GM12878 (cell line): ENCODE results near the gene C10orf71. TPM values are rescaled to one million over a fixed set of nuclear protein-coding genes. Genes with fewer than 3 reads are reported as not detected.

Experiments
- ATAC-seq: fragments of 200-7000 bp; cut with Tn5 transposase; 3 replicates; pipeline ENCODE4 v1.9.1; 2020; ENCODE audit warnings: mild to moderate bottlenecking, moderate library complexity
- BruUV-seq: library from RNA; stranded (reverse); fragments of 400-500 nt; replicated peaks from 2 replicates; lab custom pipeline; 2021; lab: Mats Ljungman, UMichigan
- CTCF ChIA-PET: fragments of 300-600 bp; sonication (Branson Sonifier 250); formaldehyde crosslinking; extraction: SDS; loops from one replicate; lab custom pipeline; 2021; ENCODE audit warnings: inconsistent platforms; lab: Yijun Ruan, JAX
- POLR2A ChIA-PET: fragments of 350-600 bp; formaldehyde crosslinking; extraction: SDS; loops from one replicate; lab custom pipeline; 2021; ENCODE audit warnings: inconsistent platforms; lab: Charles Lee
- RAD21 ChIA-PET: fragments of 300-600 bp; sonication (Branson Sonifier 250); formaldehyde crosslinking; loops from one replicate; lab custom pipeline; 2023; ENCODE audit warnings: antibody characterized with exemption; ENCODE audit not compliant: unreplicated experiment; lab: Charles Lee
- SMC1A ChIA-PET: fragments of 300-600 bp; sonication (Branson Sonifier 250); formaldehyde crosslinking; loops from one replicate; lab custom pipeline; 2023; ENCODE audit not compliant: unreplicated experiment, uncharacterized antibody; lab: Charles Lee
- DNase-seq: peaks from one replicate; pipeline ENCODE4 v3.0.0-alpha.2; 2011; ENCODE audit warnings: low read depth, low spot score
- FAIRE-seq: peaks from 3 replicates; lab custom pipeline; 2011; peaks lifted over from hg19 to GRCh38; lab: Jason Lieb, UNC
- H2AFZ ChIP-seq: 2 replicates; pipeline ENCODE4 v1.6.0; 2011; ENCODE audit warnings: low read depth, low read length, control low read depth; ENCODE audit not compliant: control insufficient read depth
- H3K27ac ChIP-seq: 2 replicates; pipeline ENCODE4 v1.5.1; 2011; ENCODE audit warnings: control low read depth; ENCODE audit not compliant: control insufficient read depth, insufficient read depth
- H3K27me3 ChIP-seq, 2 experiments: replicated peaks in 1 of 2; 2 replicates each; pipeline versions ENCODE4 v1.6.0 to v1.6.1; 2011; ENCODE audit warnings: low read length in 1 of 2; ENCODE audit not compliant: control insufficient read depth in 2 of 2, insufficient read depth in 2 of 2
- H3K36me3 ChIP-seq, 2 experiments: 2 replicates each; pipeline ENCODE4 v1.5.1; 2011; ENCODE audit warnings: low read length in 1 of 2; ENCODE audit not compliant: control insufficient read depth in 2 of 2, insufficient read depth in 2 of 2
- H3K4me1 ChIP-seq: 2 replicates; pipeline ENCODE4 v1.6.1; 2011; ENCODE audit warnings: mild to moderate bottlenecking, low read length, moderate library complexity, mixed read lengths; ENCODE audit not compliant: control insufficient read depth, insufficient read depth
- H3K4me2 ChIP-seq: 2 replicates; pipeline ENCODE4 v1.6.0; 2011; ENCODE audit warnings: control low read depth; ENCODE audit not compliant: control insufficient read depth, insufficient read depth
- H3K4me3 ChIP-seq: fragments of 200-600 bp; sonication (generic); 2 replicates; pipeline ENCODE4 v1.5.1; 2016
- H3K79me2 ChIP-seq: 2 replicates; pipeline ENCODE4 v1.6.0; 2011; ENCODE audit warnings: low read length; ENCODE audit not compliant: control insufficient read depth, insufficient read depth
- H3K9ac ChIP-seq: 2 replicates; pipeline ENCODE4 v1.8.0; 2011; ENCODE audit warnings: low read length, control low read depth, mixed read lengths; ENCODE audit not compliant: control insufficient read depth, insufficient read depth
- H3K9me3 ChIP-seq: replicated peaks from 3 replicates; pipeline ENCODE4 v1.5.1; 2011; ENCODE audit warnings: mild to moderate bottlenecking, low read length; ENCODE audit not compliant: control insufficient read depth, insufficient read depth
- H4K20me1 ChIP-seq: 2 replicates; pipeline ENCODE4 v1.6.0; 2011; ENCODE audit not compliant: control insufficient read depth, insufficient read depth
- CBX3 ChIP-seq: fragments of 200-600 bp; sonication (generic); IDR thresholded peaks from 2 replicates; pipeline ENCODE4 v1.6.1; 2016; ENCODE audit warnings: low read depth, borderline replicate concordance
- CREB1 ChIP-seq: IDR thresholded peaks from 2 replicates; pipeline ENCODE4 v1.6.1; 2012; ENCODE audit warnings: low read depth, mild to moderate bottlenecking, inconsistent platforms
- E2F4 ChIP-seq: IDR thresholded peaks from 2 replicates; pipeline ENCODE4 v1.6.1; 2012; ENCODE audit warnings: low read depth, low read length, improper control_type of control experiment
- IKZF2 ChIP-seq, 2 experiments: fragments of 450-650 bp; IDR thresholded peaks; 2 replicates each; pipeline ENCODE4 v1.6.1; 2017; ENCODE audit warnings: mild to moderate bottlenecking in 2 of 2, moderate library complexity in 2 of 2
- IRF4 ChIP-seq: IDR thresholded peaks from 2 replicates; pipeline ENCODE4 v1.6.1; 2011; ENCODE audit warnings: low read depth, low read length
- MLLT1 ChIP-seq: fragments of 450-650 bp; IDR thresholded peaks from 2 replicates; pipeline ENCODE4 v1.6.1; 2016; ENCODE audit warnings: mild to moderate bottlenecking
- POLR2AphosphoS2 ChIP-seq: IDR thresholded peaks from 2 replicates; pipeline ENCODE4 v1.6.1; 2011; ENCODE audit warnings: low read depth, mild to moderate bottlenecking, low read length, improper control_type of control experiment, moderate library complexity
- RB1 ChIP-seq: fragments of 450-650 bp; formaldehyde crosslinking; IDR thresholded peaks from 2 replicates; pipeline ENCODE4 v1.6.1; 2017; ENCODE audit warnings: mild to moderate bottlenecking, borderline replicate concordance
- RELB ChIP-seq: fragments of 450-650 bp; IDR thresholded peaks from 2 replicates; pipeline ENCODE4 v1.6.1; 2017; ENCODE audit warnings: low read depth, mild to moderate bottlenecking, moderate library complexity
- TARDBP ChIP-seq: IDR thresholded peaks from 2 replicates; pipeline ENCODE4 v1.6.1; 2016; ENCODE audit warnings: borderline replicate concordance
- YY1 ChIP-seq: IDR thresholded peaks from 2 replicates; pipeline ENCODE4 v1.6.1; 2011; ENCODE audit warnings: low read depth, mild to moderate bottlenecking, low read length
- ZNF384 ChIP-seq: IDR thresholded peaks from 2 replicates; pipeline ENCODE4 v1.6.1; 2012; ENCODE audit warnings: low read depth, mild to moderate bottlenecking, low read length, improper control_type of control experiment, borderline replicate concordance
- WGBS: methylation state at CpG from one replicate; pipeline ENCODE4 v1.1.6; 2016; ENCODE audit warnings: low lambda C conversion rate; ENCODE audit not compliant: insufficient replicate concordance, insufficient coverage; ENCODE audit errors: missing lambda C conversion rate; 5-methylcytosine and 5-hydroxymethylcytosine counted together
- in situ Hi-C: fragments of 300-500 bp; cut with MboI; formaldehyde crosslinking; loops from 9 replicates; pipeline ENCODE4 v1.14.3; 2018; ENCODE audit warnings: mixed read lengths
- intact Hi-C: fragments of 100-400 bp; cut with micrococcal nuclease; formaldehyde crosslinking; loops from one replicate; pipeline ENCODE4 v1.14.2; 2022; ENCODE audit not compliant: unreplicated experiment
- polyA plus RNA-seq, 11 experiments: library from polyadenylated mRNA; depleted of rRNA in 4 of 11; unstranded in 6 of 11; stranded (reverse) in 5 of 11; fragments of >200 nt; fragmentation: Nextera tagmentation in 4 of 11; fragmentation: Illumina TruSeq in 1 of 11; extraction: Ambion mirVana in 4 of 11; extraction: Trizol in 1 of 11; gene quantifications; 1 replicate in 1 of 11; 2 replicates in 10 of 11; pipeline versions ENCODE4 v1.2.1 to v1.2.3, GENCODE V29; 2011 to 2016; ENCODE audit warnings: inconsistent platforms in 2 of 11, missing spikeins in 2 of 11, low read depth in 1 of 11
- total RNA-seq, 4 experiments: library from RNA; depleted of rRNA in 3 of 4; stranded (reverse); fragments of >200 nt in 3 of 4; fragmentation: Illumina TruSeq in 1 of 4; extraction: Trizol in 1 of 4; gene quantifications; 2 replicates each; pipeline versions ENCODE4 v1.2.1 to v1.2.3, GENCODE V29; 2013 to 2021

Gene C10orf71
- total and polyA plus RNA-seq, 10 of the 15 experiments (the other 5 are each of a cell fraction or from before 2014, with no cell fraction given) = not detected

GRCh38 chr10:49327036-49327813 is 28.3 kb downstream of the C10orf71 start:
- FAIRE-seq (no peak), DNase-seq (no peak), ATAC-seq (no peak)
- 30% methylated on average over 4 of the region's 8 CpGs for WGBS
- Histone ChIP-seq H2AFZ (no peak overlapping the region), H3K9ac (no peak overlapping the region), H3K4me1 (no peaks in the 10 kb centered on the region), H3K4me3 (no peak overlapping the region), H3K27me3 (peaks cover 2 to 7% of the 10 kb centered on the region in 2 experiments; a peak in 3 of 4 replicates), H3K4me2 (no peak overlapping the region), H3K9me3 (no peaks in the 10 kb centered on the region), H3K36me3 (no peaks in the 10 kb centered on the region), H3K27ac (no peak overlapping the region), H3K79me2 (no peaks in the 10 kb centered on the region), H4K20me1 (no peaks in the 10 kb centered on the region; the same call in 1 of the 2 replicates)
- in situ Hi-C loops = no loop called here
- intact Hi-C loops = no loop called here
- ChIA-PET SMC1A (no interaction called here), RAD21 (no interaction called here), POLR2A (no interaction called here), CTCF (interaction anchor here (0.5 to 1.9 kb wide), 3 partner anchors 9 to 713 kb away, joined by 3 to 4 read pairs (median 3); no protein-coding TSS in a partner anchor)
- no TSS peak for BruUV-seq
- TF ChIP-seq RELB (no peak), TARDBP (no peak), POLR2AphosphoS2 (no peak), E2F4 (no peak), IKZF2 (IDR thresholded peaks at IDR 0.05) (no peak), CREB1 (no peak), RB1 (no peak), MLLT1 (no peak), YY1 (no peak), ZNF384 (no peak), CBX3 (no peak), IRF4 (no peak)
